GM12865 (cell line): Measurements from ENCODE around the gene IFIT5.
A peak's percentile ranks its signal among the peaks of the same experiment; 100 is the strongest.

Source experiments
- DNase-seq: peaks from one replicate; pipeline ENCODE4 v3.0.0; 2010; ENCODE audit warnings: low read depth
- H3K4me3 ChIP-seq: 2 replicates; pipeline ENCODE4 v1.5.1; 2011; ENCODE audit warnings: mild to moderate bottlenecking, low read depth, low read length, control low read depth
- TF ChIP-seq, protein P1 (sequence below): IDR thresholded peaks from 2 replicates; pipeline ENCODE4 v1.5.1; 2011; ENCODE audit warnings: low read length, control low read depth, low read depth, inconsistent platforms; ENCODE audit not compliant: insufficient read depth; ENCODE audit errors: missing control alignments

The IFIT5 gene

DNA sequence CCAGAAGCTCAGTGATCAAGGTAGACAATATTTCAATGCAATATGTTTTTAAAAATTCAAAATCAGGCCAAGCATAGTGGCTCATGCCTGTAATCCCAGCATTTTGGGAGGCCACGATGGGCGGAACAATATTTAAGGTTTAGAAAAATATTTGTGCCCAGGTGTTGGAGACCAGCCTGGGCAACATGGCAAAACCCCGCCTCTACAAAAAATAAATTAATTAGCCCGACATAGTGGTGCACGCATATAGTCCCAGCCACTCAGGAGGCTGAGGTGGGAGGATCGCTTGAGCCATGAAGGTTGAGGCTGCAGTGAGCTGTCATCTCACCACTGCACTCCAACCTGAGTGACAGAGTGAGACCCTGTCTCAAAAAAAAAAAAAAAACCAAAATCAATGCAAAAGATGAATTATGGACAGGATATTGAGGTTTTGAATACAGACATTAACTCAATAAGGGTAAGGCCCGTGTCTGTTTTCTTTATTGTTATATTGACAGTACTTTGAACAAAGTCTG, 913 bp upstream of the IFIT5 start:
- no peak for DNase-seq
- TF ChIP-seq, protein P1, sequence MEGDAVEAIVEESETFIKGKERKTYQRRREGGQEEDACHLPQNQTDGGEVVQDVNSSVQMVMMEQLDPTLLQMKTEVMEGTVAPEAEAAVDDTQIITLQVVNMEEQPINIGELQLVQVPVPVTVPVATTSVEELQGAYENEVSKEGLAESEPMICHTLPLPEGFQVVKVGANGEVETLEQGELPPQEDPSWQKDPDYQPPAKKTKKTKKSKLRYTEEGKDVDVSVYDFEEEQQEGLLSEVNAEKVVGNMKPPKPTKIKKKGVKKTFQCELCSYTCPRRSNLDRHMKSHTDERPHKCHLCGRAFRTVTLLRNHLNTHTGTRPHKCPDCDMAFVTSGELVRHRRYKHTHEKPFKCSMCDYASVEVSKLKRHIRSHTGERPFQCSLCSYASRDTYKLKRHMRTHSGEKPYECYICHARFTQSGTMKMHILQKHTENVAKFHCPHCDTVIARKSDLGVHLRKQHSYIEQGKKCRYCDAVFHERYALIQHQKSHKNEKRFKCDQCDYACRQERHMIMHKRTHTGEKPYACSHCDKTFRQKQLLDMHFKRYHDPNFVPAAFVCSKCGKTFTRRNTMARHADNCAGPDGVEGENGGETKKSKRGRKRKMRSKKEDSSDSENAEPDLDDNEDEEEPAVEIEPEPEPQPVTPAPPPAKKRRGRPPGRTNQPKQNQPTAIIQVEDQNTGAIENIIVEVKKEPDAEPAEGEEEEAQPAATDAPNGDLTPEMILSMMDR, result no peak
- H3K4me3 ChIP-seq, result peak overlapping the region; percentile 86

DNA sequence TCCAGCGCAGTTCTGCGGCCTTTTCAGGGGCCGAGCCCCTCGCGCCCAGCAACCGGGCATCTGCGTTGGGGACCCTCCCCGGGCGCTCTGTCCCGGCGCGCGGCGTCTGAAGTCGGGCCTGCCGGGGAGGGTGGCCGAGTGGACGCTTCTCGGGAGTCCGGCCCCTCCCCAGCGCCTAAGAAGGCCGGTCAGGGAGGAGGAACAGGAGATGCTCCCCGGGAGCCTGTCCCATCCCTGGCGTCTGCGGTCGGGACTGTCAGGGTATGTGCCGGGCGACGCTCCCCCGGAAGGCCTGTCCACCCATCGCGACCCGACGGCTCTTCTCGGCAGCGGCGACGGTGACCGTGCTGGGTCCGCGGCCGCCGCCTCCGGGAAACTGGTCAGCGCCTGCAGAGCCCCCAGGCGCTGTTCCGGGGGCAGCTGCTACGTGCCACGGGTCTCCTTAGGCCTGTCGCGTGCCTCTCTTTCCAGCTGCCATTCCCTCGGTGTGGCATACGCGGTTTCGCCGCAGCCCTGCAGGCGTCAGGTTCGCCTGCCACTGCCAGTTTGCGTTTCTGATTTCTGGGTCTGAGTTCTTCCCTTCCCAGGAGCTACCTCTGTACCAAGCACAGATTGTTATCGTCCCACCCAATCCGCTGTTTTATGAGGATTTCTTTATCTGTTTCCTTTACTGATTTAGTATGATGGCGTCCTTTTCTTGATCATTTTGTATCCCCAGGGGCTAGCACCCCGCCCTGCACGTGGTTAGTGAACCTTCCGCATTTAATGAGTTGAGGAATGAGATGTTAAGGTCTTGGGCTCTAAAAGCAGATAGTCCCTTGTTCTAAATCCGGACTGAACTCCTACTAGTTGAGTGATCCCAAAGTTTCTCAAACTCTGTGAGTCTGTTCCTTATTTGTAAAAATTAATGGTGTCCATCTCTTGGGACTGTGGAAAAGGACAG, 782 bp downstream of the IFIT5 start:
- DNase-seq, result peak; percentile 45
- H3K4me3 ChIP-seq, result peak overlapping the region; percentile 86
- TF ChIP-seq, protein P1, result no peak

DNA sequence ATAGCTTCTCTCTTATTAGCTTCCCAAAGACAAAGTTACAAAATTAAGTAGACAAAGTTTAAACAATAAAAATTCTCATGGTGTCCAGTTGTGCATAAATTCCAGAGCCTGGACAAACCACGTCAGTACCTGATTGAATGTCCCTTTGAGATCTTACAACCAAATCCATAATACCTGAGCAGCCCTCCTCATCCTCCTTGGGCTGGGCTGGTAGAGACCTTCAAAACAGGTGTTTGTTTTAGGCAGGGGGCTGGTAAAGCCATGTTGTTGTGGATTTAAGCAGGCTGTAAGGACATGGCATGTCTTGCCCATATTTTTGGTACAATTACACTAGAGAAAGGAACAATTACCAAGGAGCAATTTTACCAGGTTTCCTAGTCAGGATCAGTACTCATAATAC, 2.1 kb downstream of the IFIT5 start:
- DNase-seq, result no peak
- TF ChIP-seq, protein P1, result no peak
- no peak overlapping the region for H3K4me3 ChIP-seq

GRCh38 chr10:89419548-89419947, 5.2 kb downstream of the IFIT5 start:
- TF ChIP-seq, protein P1, result peak; percentile 31
- peak; percentile 17 for DNase-seq
- no peak overlapping the region for H3K4me3 ChIP-seq

GRCh38 chr10:89421018-89421476, 6.7 kb downstream of the IFIT5 start:
- H3K4me3 ChIP-seq, result no peak overlapping the region
- TF ChIP-seq, protein P1, result no peak
- no peak for DNase-seq

GRCh38 chr10:89425000-89425399, 10.6 kb downstream of the IFIT5 start:
- H3K4me3 ChIP-seq, result no peak overlapping the region
- TF ChIP-seq, protein P1, result no peak
- no peak for DNase-seq
